ENCODE results near the gene PDK1.
"Not testable (repeated sequence)": the region's sequence is repeated elsewhere in the genome, so short reads cannot be mapped to it uniquely, and the experiment has no call there.

PDK1 gene

DNA sequence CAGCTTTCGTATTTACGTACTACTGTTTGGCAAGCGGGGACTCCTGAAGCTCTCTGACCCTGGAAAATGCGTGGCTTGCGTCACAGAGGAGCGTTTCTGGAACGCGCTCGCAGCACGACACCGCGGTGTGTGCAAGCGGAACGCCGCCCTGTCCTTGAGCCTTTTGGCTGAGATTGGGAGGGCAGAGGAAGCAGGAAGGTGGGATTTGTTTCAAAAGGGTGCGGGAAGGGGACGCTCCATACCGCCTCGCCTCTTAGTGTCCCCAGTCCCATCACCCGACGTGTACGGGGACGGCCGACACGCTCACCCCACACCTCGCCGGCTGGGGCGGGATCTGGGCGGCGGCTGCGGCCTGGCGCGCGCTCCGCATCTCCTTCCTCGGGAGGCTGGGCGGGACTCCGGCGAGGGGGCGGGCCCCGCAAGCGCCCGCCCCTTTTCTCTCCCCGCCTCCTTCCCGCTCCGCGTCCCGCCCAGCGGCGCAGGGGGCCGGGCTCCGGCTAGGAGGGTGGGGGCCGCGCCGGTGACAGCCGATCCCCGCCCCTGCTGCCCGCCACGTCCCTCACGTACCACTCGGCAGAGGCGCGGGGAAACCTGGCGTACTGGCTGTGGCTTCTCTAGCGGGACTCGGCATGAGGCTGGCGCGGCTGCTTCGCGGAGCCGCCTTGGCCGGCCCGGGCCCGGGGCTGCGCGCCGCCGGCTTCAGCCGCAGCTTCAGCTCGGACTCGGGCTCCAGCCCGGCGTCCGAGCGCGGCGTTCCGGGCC is at the start of gene PDK1:
TSS of gene PDK1 (plus strand) at position 569 of the 762 bp plus-strand sequence. CDS start at position 630, 61 bp downstream.
- DNase-seq, result peak; percentile 97

DNA sequence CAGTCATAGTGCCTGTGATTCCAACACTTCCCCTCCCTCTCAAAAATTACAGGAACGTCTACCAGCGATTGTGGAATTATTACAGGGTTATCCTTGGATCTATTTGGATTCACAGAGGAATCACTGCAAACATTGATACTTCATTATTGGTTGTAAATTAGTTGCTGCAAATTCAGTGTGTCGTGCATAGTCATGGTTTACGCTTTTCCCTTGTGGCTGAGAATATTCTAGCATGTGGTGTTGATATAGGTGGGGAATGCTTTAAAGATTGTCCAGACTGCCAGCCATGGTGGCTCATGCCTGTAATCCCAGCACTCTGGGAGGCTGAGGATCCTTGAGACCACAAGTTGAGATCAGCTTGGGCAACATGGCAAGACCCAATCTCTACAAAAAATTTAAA is 48.7 kb upstream of the PDK1 start:
- no peak for DNase-seq

DNA sequence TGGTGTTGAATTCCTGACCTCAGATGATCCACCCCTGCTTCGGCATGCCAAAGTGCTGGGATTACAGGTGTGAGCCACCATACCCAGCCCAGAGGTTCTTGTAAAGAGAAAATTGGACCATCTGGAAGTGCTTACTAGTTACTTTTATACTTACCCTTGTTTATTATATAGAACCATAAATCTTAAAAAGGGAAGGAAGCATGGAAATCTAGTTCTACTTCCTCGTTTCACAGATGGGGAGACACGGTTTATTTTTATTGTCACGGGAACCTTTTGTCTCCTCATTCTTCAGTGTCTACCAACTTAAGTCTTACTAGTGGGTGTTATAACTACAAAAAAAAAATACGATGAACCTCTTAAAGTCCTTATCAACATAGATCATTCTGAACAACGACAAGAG is 45.8 kb upstream of the PDK1 start:
- DNase-seq, result no peak

DNA sequence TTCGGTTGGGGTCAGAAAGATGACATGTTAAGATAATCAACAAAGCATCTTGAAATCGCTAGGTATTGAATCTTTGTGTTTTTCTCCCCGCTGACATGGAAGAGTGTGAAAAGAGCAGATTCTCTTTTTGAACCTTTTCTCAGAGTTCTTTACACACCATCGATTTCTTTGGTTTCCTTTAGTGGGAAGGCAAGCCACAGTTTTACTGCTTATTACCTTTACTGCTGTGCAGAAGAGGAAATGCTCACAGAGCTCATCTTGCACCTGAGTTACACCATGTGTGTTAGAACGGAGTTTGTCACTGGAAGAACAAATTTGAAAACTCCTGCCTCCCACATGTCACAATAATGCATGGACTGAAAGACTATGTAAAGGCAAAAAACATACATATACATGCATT is 45.3 kb upstream of the PDK1 start:
- DNase-seq, result no peak

DNA sequence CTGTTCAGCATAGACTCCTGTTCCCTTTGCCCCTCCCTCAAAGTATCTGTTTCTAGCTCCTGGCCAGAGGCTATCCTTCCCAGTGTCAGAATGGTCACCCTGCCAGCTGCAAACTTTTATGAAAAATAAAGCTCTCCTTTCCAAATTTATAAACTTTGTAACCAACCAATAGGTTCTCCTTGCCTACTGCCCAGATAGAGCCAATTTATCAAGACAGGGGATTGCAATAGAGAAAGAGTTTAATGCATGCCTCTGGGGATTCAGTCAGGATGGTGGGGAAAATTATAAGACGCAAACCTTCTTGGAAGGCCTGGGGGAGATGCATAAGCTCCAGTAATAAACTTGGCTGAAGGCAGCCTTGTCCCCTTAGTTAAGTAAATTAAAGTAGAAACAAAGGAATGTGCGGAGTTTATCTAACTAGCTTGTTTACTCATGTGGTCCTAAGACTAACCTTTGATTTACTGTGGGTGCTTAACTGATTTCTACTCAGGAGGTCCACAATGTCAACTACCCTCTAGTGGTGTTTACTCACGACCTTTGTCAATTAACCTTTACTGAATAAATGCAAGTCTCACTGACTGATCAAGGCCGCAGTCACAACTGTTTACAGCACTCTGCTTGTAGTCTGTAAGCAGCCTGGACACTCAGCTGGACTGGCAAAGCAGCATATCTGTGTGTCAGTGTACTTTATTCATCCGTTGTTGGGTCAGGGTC is 42.9 kb upstream of the PDK1 start:
- no peak for DNase-seq

DNA sequence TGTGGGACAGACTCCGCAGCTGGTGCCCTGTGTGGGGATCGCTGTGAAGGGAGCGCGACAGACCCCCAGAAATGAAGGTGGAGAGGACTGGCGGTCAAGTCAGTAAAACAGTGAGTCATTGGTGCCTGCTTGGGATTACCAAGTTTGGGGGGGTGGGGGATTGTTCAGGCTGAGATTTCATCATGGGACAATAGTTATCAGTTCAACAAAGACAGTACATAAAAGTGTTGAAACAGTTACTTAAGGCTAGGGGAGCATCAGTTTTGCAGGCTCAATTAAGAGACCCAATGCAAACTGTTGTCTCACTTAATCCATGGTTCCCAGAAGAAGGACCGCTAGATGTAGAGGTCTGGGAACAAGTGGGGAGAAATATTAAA is 42.4 kb upstream of the PDK1 start:
- DNase-seq, result no peak

DNA sequence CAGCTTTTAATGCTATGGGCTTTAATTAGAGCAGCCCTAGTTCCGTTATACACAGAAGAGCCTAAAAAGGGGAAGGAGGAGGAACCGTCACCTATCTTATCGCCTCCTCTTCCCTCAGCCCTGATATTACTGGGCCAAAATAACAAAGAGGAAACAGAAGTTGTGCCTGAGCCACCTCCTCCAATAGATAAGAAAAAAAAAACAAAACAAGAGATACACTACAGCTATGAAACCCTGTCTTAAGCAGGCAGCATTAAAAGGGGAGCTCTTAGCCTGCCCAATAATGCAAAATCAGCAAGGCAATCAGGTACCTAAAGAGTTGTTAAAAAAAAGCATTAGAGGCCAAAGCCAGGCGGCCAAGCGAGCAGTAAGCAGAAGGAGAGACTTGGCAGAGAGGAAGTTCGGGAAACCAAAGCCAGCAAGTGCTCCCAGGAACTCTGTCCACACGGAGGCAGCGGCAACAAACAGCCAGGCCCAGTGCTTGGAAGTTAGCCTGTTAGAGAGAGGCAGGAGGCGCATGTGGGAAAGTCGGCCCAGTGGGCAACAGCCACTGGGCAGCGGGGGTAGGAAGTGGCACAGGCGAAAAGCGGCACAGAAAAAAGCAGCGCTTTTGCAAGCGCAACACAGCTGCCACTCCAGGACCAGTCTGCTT is 41.8 kb upstream of the PDK1 start:
- DNase-seq, result no peak

DNA sequence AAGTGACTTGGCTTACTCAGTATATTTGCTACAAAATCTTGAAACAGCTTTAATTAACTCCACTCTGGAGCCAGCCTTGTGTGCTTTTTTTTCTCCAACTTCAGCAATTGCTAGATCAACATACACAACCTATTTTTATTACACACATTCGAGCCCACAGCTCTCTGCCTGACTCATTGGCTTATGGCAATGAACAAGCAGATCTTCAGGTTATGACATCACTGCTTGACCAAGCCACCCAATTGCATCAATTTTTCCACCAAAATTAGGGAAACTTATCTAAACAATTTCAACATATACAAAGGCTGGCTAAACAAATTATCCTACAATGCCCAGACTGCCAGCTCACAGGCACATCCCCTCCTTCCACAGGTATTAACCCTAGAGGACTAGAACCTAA is 39.6 kb upstream of the PDK1 start:
- no peak for DNase-seq

DNA sequence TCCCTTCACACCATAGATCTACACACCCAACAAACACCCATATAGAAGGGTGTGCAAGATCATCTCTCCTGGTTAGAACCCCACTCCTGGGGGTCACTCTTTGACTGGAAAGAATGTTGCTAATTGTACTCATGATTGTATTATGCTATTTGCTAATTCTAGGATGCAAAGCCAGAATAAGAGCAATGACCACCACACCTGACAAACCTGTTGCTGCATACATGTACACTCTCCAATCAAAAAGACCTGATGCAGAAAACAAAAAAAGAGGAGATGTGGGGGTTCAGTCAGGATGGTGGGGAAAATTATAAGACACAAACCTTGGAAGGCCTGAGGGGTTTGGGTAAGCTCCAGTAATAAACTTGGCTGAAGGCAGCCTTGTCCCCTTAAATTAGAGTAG is 36.9 kb upstream of the PDK1 start:
- DNase-seq, result no peak

DNA sequence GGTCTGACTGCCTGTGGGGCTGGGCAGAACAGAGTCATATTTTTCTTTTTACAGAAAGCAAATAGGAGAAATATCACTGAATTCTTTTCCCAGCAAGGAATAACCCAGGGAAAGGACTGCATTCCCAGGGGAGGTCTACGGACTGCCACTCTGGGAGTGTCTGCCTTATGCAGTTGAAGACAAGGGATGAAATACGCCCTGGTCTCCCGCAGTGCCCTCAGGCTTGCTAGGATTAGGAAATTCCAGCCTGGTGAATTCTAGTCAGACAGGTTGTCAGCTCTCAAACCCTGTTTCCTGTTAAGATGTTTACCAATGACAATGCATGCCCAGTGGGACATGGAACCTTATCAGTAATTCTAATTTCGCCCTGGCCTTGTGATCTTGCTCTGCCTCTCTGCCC is 30.3 kb upstream of the PDK1 start:
- no peak for DNase-seq

DNA sequence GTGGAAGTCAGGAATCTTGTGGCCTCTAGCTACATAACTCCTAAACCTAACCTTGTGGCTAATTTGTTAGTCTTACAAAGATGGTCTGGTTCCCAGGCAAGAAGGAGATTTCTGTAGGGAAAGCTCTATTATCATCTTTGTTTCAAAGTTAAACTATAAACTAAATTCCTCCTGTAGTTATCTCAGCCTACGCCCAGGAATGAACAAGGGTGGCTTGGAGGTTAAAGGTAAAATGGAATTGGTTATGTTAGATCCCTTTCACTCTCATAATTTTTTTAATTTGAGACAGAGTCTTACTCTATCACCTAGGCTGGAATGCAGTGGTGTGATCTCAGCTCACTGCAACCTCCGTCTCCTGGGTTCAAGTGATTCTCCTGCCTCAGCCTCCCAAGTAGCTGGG is 24.6 kb upstream of the PDK1 start:
- DNase-seq, result no peak

DNA sequence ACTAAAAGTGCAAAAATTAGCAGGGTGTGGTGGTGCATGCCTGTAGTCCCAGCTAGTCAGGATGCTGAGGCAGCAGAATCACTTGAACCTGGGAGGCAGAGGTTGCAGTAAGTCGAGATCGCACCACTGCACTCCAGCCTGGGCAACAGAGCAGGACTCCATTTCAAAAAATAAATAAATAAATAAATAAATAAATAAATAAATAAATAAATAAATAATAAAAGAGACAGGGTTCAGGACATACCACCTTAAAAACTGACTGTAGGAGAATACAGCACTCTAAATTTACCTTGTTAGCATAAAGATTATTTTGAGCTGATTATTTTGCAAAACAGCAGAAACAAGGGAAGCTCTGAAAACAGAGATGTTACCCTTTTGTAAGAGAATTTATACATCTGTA is 23.4 kb upstream of the PDK1 start:
- DNase-seq, result not testable (repeated sequence)

DNA sequence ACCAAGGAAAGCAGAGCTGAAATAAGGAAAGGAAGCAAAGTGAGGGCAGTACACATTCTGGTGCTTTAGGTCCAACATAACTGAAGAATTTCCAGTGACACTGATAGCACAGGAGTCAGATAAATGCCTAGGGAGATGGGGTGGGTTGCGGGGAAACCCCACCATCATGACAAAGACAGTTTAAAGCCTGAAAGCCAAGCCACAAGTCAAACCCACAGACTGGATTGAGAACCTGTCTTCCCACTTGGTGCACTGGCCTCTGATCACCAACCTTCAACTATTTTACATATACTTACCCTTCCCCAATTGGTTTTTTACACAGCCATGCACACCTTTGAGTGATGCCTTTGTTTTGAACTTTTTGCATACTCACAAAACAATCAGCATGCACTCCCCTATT is 22.2 kb upstream of the PDK1 start:
- no peak for DNase-seq

DNA sequence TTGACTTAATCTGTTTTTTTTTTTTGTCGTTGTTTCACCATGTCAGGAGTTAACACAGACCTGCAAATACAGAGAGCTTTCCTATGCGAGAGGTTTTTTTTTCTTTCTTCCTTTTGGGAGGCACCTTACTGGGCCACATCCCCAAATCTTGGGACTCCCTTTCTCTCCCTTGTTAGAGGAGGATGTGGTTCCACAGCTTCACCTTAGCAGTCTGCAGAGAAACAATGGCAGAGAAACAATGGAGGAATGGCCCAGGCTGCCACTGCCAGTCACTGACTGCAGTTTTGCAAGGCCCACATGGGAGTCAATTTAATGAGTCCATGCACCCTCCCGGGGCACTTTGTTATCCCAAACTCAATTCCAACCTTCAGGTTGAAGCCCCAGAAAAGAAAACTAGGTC is 20.8 kb upstream of the PDK1 start:
- no peak for DNase-seq

DNA sequence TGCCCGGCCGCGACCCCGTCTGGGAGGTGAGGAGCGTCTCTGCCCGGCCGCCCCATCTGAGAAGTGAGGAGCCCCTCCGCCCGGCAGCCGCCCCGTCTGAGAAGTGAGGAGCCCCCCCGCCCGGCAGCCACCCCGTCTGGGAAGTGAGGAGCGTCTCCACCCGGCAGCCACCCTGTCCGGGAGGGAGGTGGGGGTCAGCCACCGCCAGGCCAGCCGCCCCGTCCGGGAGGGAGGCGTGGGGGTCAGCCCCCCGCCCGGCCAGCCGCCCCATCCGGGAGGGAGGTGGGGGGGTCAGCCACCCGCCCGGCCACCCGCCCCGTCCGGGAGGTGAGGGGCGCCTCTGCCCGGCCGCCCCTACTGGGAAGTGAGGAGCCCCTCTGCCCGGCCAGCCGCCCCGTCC is 18.0 kb upstream of the PDK1 start:
- not testable (repeated sequence) for DNase-seq

DNA sequence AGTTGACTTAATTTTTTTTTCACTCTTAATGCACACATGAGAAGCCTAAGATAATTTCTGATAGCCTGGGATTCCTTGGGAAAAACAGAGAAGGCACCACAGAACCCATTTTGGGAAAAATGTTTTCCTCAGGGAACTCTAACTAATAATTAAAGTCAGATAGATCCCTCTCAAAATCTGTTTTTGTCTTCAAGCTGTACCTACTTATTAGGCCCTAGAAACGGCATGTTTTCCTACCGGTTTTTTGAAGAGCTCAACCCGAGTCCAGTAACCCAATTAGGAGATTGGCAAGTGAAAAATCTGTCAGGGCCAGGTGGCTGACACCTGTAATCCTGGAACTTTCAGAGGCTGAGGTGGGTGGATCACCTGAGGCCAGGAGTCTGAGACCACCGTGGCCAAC is 16.1 kb upstream of the PDK1 start:
- DNase-seq, result no peak

DNA sequence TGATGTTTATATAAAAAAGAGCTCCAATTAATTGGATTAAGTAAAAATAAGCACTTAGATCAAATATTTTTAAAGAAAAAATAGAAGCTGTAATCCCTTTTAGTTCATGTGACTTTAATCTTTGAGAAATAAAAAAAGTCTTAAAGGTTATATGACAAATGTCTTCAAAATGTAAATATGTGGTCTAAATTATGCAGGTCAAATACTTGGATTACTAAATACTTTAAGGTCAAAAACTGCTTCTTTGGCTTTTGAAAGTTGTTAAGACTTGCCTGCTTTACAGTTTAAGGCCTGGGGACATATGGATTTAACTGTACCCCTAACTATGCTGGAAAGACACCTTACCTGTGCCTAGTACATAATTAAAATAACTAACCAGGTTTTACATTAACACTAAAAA is 15.5 kb upstream of the PDK1 start:
- no peak for DNase-seq

DNA sequence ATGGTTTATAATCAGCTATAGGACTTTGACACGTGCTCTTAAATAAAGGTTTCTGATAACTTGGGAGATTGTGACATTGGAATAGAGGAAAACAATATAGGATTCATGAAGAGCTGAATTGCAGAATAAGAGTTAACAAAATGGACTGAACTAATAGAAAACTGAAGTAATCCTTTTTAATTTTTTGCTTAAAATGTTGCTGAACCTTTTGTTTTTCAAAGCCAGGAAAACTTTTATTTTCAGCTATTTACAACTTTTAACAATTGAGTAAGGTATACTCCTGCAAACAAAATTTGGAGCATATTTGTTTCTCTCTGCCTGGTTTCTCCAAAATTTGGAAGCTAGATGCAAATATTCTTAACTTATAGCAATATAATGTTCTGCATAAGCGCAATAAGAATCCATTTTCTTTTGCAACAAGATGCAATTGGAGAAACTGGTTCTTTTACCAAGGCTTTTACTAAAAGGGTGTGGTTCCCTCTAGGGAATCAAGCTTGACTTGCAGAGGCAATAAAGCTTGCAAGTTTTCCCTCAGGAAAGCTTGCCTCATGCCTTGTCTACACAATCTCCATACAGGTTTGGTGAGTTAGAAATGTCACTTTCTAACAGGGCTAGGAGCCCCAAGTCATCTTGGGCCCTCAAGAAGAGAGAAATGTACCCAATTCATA is 10.3 kb upstream of the PDK1 start:
- no peak for DNase-seq

DNA sequence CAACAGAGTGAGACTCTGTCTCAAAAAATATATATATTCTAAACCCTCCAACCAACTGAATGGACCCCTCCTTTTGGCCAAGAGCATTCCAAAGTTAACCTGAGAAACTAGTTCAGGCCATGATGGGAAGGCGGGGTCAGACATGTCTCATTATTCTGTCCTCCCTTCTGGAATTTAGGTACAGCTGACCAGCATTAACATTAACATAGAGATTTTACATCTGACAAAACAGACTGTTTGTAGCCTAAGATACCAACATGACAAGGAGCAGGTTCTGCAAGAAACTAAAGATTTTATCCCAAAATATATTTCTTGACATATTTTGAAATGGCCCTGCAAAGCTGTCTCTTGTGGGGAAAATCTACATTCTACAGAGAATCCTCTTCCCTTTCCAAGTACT is 6.8 kb upstream of the PDK1 start:
- DNase-seq, result no peak

DNA sequence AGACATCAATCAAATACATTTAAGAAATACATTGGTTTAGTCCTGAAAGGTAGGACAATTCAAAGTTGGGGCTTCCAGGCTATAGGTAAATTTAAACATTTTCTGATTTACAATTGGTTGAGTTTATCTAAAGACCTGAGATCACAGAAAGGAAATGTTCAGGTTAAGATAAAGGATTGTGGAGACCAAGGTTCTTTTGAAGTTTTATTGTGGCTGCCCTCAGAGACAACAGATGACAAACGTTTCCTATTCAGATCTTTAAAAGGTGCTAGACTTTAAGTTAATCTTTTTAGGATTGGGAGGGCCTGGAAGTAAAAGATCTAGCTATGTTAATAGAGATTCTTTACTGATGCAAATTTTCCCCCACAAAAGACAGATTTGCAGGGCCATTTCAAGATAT is 6.1 kb upstream of the PDK1 start:
- not testable (repeated sequence) for DNase-seq

DNA sequence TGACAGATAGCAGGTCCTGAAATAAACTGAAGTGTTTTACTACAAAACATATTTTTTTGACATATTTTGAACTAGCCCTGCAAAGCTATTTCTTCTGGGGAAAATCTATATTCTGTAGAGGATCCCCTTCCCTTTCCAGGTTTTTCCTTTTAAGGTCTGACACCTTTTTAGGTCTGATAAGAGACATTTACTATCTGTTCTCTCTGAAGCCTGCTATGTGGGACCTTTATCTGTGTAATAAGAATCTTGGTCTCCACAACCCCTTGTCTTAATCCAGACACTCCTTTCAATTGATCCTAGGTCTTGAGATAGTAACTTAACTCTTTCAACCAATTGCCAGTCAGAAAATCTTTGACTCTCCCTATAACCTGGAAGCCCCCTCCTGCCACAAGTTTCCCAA is 5.5 kb upstream of the PDK1 start:
- DNase-seq, result no peak

DNA sequence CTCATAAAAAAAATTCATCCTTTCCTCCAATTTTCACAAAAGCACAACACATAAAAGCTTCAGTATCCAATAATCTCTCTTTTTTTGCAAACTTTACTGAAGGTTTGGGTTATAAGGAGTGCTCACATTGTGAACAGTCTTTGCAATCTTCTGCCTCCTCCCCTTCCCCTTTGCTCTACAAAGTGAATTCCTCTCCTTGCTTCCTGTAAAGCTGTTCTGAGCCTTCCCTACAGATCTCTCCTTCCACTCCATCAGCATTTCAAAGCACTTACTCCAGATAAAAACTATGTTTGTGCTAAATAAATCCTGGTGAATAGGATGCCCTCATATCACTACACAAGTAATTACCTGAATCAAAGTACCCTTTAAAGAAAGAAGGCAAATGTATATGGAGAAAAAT is 4.6 kb upstream of the PDK1 start:
- no peak for DNase-seq

DNA sequence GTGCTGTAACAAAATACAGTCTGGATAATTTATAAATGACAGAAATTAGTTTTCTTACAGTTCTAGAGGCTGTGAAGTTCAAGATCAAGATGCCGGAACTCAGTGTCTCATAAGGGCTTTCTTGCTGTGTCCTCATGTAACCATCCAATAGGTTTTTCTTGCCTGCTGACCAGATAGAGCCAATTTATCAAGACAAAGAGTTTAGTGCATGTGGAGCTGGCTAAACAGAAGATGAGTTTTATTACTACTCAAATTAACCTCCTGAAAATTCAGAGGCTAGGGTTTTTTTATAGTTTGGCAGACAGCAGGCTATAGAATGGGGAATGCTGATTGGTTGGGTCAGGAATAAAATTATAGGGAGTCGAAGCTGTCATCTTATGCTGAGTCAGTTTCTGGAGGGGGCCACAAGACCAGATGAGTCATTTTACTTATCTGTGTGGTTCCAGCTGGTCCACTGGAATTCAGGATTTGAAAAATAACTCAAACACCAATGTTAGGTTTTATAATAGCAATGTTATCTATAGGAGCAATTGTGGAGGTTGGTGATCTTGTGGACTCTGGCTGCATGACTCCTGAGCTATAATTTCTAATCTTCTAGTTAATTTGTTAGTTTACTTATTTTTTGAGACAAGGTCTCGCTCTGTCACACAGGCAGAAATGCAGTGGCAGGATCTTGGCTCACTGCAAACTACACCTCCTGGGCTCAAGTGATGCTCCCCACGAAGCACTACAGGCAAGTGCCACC is 3.2 kb upstream of the PDK1 start:
- no peak for DNase-seq
